H9 (cell line): ENCODE results near the gene PTK6. TPM values are rescaled to one million over a fixed set of nuclear protein-coding genes. Genes with fewer than 3 reads are reported as not detected.

ENCODE experiments used
- DNase-seq: peaks from one replicate; pipeline ENCODE4 v3.0.0-alpha.2; 2017
- H2AFZ ChIP-seq: one replicate; pipeline ENCODE4 v1.6.1; 2013; ENCODE audit warnings: mild to moderate bottlenecking, low read length, control low read depth, moderate library complexity
- H2AK5ac ChIP-seq: 2 replicates; pipeline ENCODE4 v1.6.1; 2013; ENCODE audit warnings: low read length, control low read depth, mixed read lengths; ENCODE audit not compliant: insufficient read length
- H2BK120ac ChIP-seq: one replicate; pipeline ENCODE4 v1.6.1; 2013; ENCODE audit warnings: low read depth, mild to moderate bottlenecking, low read length, control low read depth, inconsistent platforms; ENCODE audit not compliant: poor library complexity, severe bottlenecking
- H2BK12ac ChIP-seq: 2 replicates; pipeline ENCODE4 v1.6.1; 2013; ENCODE audit warnings: low read length, control low read depth, mixed read lengths, low read depth; ENCODE audit not compliant: insufficient read length
- H2BK15ac ChIP-seq: 2 replicates; pipeline ENCODE4 v1.6.1; 2013; ENCODE audit warnings: low read depth, low read length, control low read depth
- H2BK20ac ChIP-seq: one replicate; pipeline ENCODE4 v1.6.1; 2013; ENCODE audit warnings: low read depth, mild to moderate bottlenecking, low read length, control low read depth, inconsistent platforms; ENCODE audit not compliant: poor library complexity, severe bottlenecking
- H2BK5ac ChIP-seq: 2 replicates; pipeline ENCODE4 v1.6.1; 2013; ENCODE audit warnings: low read length, control low read depth, mixed read lengths; ENCODE audit not compliant: insufficient read length
- H3K14ac ChIP-seq: 2 replicates; pipeline ENCODE4 v1.6.1; 2013; ENCODE audit warnings: low read length, control low read depth; ENCODE audit not compliant: insufficient read depth
- H3K18ac ChIP-seq: 2 replicates; pipeline ENCODE4 v1.6.1; 2013; ENCODE audit warnings: low read depth, mild to moderate bottlenecking, mixed read lengths, low read length, control low read depth; ENCODE audit not compliant: insufficient read length
- H3K23ac ChIP-seq: 2 replicates; pipeline ENCODE4 v1.6.1; 2013; ENCODE audit warnings: low read length, control low read depth, mixed read lengths, low read depth; ENCODE audit not compliant: insufficient read length
- H3K23me2 ChIP-seq: 2 replicates; pipeline ENCODE4 v1.6.1; 2013; ENCODE audit warnings: low read depth, mild to moderate bottlenecking, mixed read lengths, low read length, control low read depth; ENCODE audit not compliant: insufficient read length, poor library complexity, severe bottlenecking
- H3K27ac ChIP-seq: 2 replicates; pipeline ENCODE4 v1.5.1; 2013; ENCODE audit warnings: low read length, control low read depth, mixed read lengths, low read depth; ENCODE audit not compliant: insufficient read length
- H3K27me3 ChIP-seq: 2 replicates; pipeline ENCODE4 v1.6.1; 2013; ENCODE audit warnings: low read length, control low read depth, inconsistent platforms; ENCODE audit not compliant: insufficient read depth
- H3K4ac ChIP-seq: 2 replicates; pipeline ENCODE4 v1.6.1; 2013; ENCODE audit warnings: low read depth, mild to moderate bottlenecking, control low read depth, inconsistent platforms, low read length, moderate library complexity
- H3K4me1 ChIP-seq: 2 replicates; pipeline ENCODE4 v1.6.1; 2013; ENCODE audit warnings: low read length, control low read depth, inconsistent platforms; ENCODE audit not compliant: insufficient read depth
- H3K4me2 ChIP-seq: 2 replicates; pipeline ENCODE4 v1.6.1; 2013; ENCODE audit warnings: low read length, control low read depth, mixed read lengths; ENCODE audit not compliant: insufficient read length, insufficient read depth
- H3K56ac ChIP-seq: 2 replicates; pipeline ENCODE4 v1.6.1; 2013; ENCODE audit warnings: low read depth, mild to moderate bottlenecking, mixed read lengths, low read length, control low read depth; ENCODE audit not compliant: insufficient read length
- H3K79me1 ChIP-seq: 2 replicates; pipeline ENCODE4 v1.6.1; 2013; ENCODE audit warnings: low read depth, mild to moderate bottlenecking, moderate library complexity, low read length, control low read depth, inconsistent platforms; ENCODE audit not compliant: insufficient read depth, poor library complexity, severe bottlenecking
- H3K79me2 ChIP-seq: 2 replicates; pipeline ENCODE4 v1.6.1; 2013; ENCODE audit warnings: low read length, control low read depth, inconsistent platforms; ENCODE audit not compliant: insufficient read depth
- H3K9ac ChIP-seq: 2 replicates; pipeline ENCODE4 v1.6.1; 2013; ENCODE audit warnings: low read length, control low read depth, mixed read lengths; ENCODE audit not compliant: insufficient read length; ENCODE audit errors: extremely low read depth
- H3K9me3 ChIP-seq: one replicate; pipeline ENCODE4 v1.6.1; 2013; ENCODE audit warnings: low read depth, low read length, inconsistent platforms; ENCODE audit not compliant: control insufficient read depth
- H3T11ph ChIP-seq: one replicate; pipeline ENCODE4 v1.6.1; 2013; ENCODE audit warnings: mild to moderate bottlenecking, low read length, control low read depth, inconsistent platforms
- H4K20me1 ChIP-seq: one replicate; pipeline ENCODE4 v1.6.1; 2013; ENCODE audit not compliant: control insufficient read depth, insufficient read length, insufficient read depth
- H4K5ac ChIP-seq: 2 replicates; pipeline ENCODE4 v1.6.1; 2013; ENCODE audit warnings: low read depth, mild to moderate bottlenecking, mixed read lengths, low read length, control low read depth; ENCODE audit not compliant: insufficient read length
- H4K8ac ChIP-seq: replicated peaks from 2 replicates; pipeline ENCODE4 v1.6.1; 2013; ENCODE audit warnings: low read length, control low read depth, mixed read lengths, low read depth; ENCODE audit not compliant: insufficient read length
- H4K91ac ChIP-seq: 2 replicates; pipeline ENCODE4 v1.6.1; 2013; ENCODE audit warnings: low read depth, mild to moderate bottlenecking, moderate library complexity, mixed read lengths, low read length, control low read depth; ENCODE audit not compliant: insufficient read length
- H3K27ac Mint-ChIP-seq, 3 experiments: 2 replicates in 2 of 3; 3 replicates in 1 of 3; pipeline ENCODE4 v1.8.0; 2020 to 2021; ENCODE audit warnings: mixed read lengths in 3 of 3, mild to moderate bottlenecking in 1 of 3, moderate library complexity in 1 of 3
- H3K27me3 Mint-ChIP-seq: 2 replicates; pipeline ENCODE4 v1.8.0; 2021; ENCODE audit warnings: low read depth, mild to moderate bottlenecking, moderate library complexity, mixed read lengths
- H3K36me3 Mint-ChIP-seq, 3 experiments: 2 replicates in 2 of 3; 3 replicates in 1 of 3; pipeline ENCODE4 v1.8.0; 2020 to 2021; ENCODE audit warnings: low read depth in 3 of 3, mixed read lengths in 3 of 3; ENCODE audit not compliant: insufficient read depth in 1 of 3
- H3K4me1 Mint-ChIP-seq, 2 experiments: 2 replicates each; pipeline ENCODE4 v1.8.0; 2020; ENCODE audit warnings: mixed read lengths in 2 of 2
- H3K4me3 Mint-ChIP-seq, 2 experiments: 2 replicates in 1 of 2; 3 replicates in 1 of 2; pipeline ENCODE4 v1.8.0; 2020 to 2021; ENCODE audit warnings: mild to moderate bottlenecking in 2 of 2, mixed read lengths in 2 of 2, moderate library complexity in 1 of 2
- H3K9me3 Mint-ChIP-seq, 2 experiments: 2 replicates in 1 of 2; 3 replicates in 1 of 2; pipeline ENCODE4 v1.8.0; 2020; ENCODE audit warnings: mild to moderate bottlenecking in 2 of 2, mixed read lengths in 2 of 2, moderate library complexity in 1 of 2
- WGBS: extraction: QIAGEN DNeasy Blood & Tissue Kit; methylation state at CpG from one replicate; pipeline ENCODE4 v1.1.7; 2013; ENCODE audit warnings: missing lambda C conversion rate, low lambda C conversion rate, mixed read lengths; ENCODE audit not compliant: insufficient read length; ENCODE audit errors: extremely low coverage; 5-methylcytosine and 5-hydroxymethylcytosine counted together
- total RNA-seq: library from RNA; stranded (reverse); gene quantifications from 2 replicates; pipeline ENCODE4 v1.2.1, GENCODE V29; 2021
- TF ChIP-seq, protein P1 (sequence below): fragments of 200-600 bp; sonication (generic); conservative IDR thresholded peaks from 3 replicates; pipeline ENCODE4 v1.8.0; 2021; ENCODE audit warnings: antibody characterized with exemption, mild to moderate bottlenecking

PTK6 gene
- total RNA-seq, 1 experiment from 2014 or later = 0.46 TPM

DNA sequence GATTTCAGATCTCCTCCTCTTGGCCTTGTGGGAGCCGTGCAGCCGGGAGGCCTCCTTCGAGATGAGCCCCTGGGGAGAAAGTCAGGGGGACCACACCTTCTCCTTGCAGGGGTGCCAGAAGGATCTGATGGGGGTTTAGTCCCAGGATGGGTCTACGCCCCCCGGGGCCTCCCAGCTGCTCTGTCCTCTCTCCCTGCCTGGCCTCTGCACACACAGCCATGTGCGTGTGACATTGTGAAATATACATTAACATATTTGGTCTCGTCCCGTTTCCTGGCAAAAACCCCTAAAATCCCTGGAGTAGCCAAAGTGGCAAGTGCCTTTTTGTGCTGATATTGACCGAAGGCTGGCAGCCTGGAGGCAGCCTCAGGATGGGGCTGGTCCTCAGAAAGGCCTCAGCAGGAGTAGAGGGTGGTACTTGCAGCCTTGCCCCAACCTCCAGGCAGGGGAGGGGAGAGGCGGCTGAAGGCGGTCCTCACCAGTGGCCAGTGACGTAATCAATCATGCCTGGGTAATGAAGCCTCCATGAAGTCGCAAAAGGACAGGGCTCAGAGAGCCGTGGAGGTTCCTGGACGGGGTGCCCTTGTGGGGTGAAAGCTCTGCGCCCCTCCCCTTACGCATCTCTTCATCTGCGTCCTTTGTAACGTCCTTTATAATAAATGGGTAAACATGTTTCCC, 42.0 kb upstream of the PTK6 start:
- Mint-ChIP-seq H3K4me1 (peaks cover 12 to 21% of the 10 kb centered on the region in 2 experiments), H3K27ac (no peak overlapping the region)

More for the DNA sequence above, 42.0 kb upstream of the PTK6 start:
- Histone ChIP-seq H3K27me3 (no peaks in the 10 kb centered on the region), H2AK5ac (no peak overlapping the region), H3K23ac (no peak overlapping the region), H3K9ac (no peak overlapping the region), H2BK120ac (no peak overlapping the region), H3K9me3 (no peaks in the 10 kb centered on the region), H3K4me1 (no peaks in the 10 kb centered on the region), H3K56ac (no peak overlapping the region), H4K8ac (no peak overlapping the region), H2AFZ (no peak overlapping the region), H3K23me2 (no peaks in the 10 kb centered on the region), H4K20me1 (no peaks in the 10 kb centered on the region), H2BK20ac (no peak overlapping the region), H3K4ac (no peak overlapping the region), H3K79me1 (no peaks in the 10 kb centered on the region), H2BK5ac (no peak overlapping the region), H3K18ac (no peak overlapping the region), H4K5ac (no peak overlapping the region), H3K79me2 (no peaks in the 10 kb centered on the region), H4K91ac (no peak overlapping the region), H2BK12ac (no peak overlapping the region), H2BK15ac (no peak overlapping the region; the same call in 1 of the 2 replicates), H3T11ph (no peak overlapping the region), H3K4me2 (no peak overlapping the region), H3K27ac (no peak overlapping the region), H3K14ac (no peak overlapping the region)
- DNase-seq = no peak
- Mint-ChIP-seq H3K36me3 (no peaks in the 10 kb centered on the region), H3K4me3 (no peak overlapping the region), H3K27me3 (no peaks in the 10 kb centered on the region; the same call in none of the 2 replicates), H3K9me3 (no peaks in the 10 kb centered on the region)
- no CpG with 5 or more reads among the region's 19 CpGs for WGBS
- TF ChIP-seq, protein P1, sequence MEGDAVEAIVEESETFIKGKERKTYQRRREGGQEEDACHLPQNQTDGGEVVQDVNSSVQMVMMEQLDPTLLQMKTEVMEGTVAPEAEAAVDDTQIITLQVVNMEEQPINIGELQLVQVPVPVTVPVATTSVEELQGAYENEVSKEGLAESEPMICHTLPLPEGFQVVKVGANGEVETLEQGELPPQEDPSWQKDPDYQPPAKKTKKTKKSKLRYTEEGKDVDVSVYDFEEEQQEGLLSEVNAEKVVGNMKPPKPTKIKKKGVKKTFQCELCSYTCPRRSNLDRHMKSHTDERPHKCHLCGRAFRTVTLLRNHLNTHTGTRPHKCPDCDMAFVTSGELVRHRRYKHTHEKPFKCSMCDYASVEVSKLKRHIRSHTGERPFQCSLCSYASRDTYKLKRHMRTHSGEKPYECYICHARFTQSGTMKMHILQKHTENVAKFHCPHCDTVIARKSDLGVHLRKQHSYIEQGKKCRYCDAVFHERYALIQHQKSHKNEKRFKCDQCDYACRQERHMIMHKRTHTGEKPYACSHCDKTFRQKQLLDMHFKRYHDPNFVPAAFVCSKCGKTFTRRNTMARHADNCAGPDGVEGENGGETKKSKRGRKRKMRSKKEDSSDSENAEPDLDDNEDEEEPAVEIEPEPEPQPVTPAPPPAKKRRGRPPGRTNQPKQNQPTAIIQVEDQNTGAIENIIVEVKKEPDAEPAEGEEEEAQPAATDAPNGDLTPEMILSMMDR = no peak
